ENCODE results near the gene MAP2K3. TPM values are rescaled to one million over a fixed set of nuclear protein-coding genes. Genes with fewer than 3 reads are reported as not detected.

The MAP2K3 gene
- total and polyA plus RNA-seq, 10 of the 15 experiments (the other 5 are each of a cell fraction or from before 2014, with no cell fraction given) = 0.71 to 39.4 (median 18.6) TPM

GRCh38 chr17:21284319-21285163 lies at the start of gene MAP2K3 (continued):
- TF ChIP-seq, protein P1, sequence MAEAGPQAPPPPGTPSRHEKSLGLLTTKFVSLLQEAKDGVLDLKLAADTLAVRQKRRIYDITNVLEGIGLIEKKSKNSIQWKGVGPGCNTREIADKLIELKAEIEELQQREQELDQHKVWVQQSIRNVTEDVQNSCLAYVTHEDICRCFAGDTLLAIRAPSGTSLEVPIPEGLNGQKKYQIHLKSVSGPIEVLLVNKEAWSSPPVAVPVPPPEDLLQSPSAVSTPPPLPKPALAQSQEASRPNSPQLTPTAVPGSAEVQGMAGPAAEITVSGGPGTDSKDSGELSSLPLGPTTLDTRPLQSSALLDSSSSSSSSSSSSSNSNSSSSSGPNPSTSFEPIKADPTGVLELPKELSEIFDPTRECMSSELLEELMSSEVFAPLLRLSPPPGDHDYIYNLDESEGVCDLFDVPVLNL (IDR thresholded peaks at IDR 0.05; ENCODE audit: low read depth, low read length) = no peak
- TF ChIP-seq, protein P2, sequence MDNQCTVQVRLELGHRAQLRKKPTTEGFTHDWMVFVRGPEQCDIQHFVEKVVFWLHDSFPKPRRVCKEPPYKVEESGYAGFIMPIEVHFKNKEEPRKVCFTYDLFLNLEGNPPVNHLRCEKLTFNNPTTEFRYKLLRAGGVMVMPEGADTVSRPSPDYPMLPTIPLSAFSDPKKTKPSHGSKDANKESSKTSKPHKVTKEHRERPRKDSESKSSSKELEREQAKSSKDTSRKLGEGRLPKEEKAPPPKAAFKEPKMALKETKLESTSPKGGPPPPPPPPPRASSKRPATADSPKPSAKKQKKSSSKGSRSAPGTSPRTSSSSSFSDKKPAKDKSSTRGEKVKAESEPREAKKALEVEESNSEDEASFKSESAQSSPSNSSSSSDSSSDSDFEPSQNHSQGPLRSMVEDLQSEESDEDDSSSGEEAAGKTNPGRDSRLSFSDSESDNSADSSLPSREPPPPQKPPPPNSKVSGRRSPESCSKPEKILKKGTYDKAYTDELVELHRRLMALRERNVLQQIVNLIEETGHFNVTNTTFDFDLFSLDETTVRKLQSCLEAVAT (IDR thresholded peaks at IDR 0.05) = no peak
- TF ChIP-seq, protein P3, sequence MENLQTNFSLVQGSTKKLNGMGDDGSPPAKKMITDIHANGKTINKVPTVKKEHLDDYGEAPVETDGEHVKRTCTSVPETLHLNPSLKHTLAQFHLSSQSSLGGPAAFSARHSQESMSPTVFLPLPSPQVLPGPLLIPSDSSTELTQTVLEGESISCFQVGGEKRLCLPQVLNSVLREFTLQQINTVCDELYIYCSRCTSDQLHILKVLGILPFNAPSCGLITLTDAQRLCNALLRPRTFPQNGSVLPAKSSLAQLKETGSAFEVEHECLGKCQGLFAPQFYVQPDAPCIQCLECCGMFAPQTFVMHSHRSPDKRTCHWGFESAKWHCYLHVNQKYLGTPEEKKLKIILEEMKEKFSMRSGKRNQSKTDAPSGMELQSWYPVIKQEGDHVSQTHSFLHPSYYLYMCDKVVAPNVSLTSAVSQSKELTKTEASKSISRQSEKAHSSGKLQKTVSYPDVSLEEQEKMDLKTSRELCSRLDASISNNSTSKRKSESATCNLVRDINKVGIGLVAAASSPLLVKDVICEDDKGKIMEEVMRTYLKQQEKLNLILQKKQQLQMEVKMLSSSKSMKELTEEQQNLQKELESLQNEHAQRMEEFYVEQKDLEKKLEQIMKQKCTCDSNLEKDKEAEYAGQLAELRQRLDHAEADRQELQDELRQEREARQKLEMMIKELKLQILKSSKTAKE (IDR thresholded peaks at IDR 0.05; ENCODE audit: low read depth, poor library complexity, severe bottlenecking) = no peak
- TF ChIP-seq USF1 (IDR thresholded peaks at IDR 0.05; ENCODE audit: borderline replicate concordance, extremely low read length, insufficient read depth, low read depth, low read length) = no peak
- no peak for TF ChIP-seq NRF1 (conservative IDR thresholded peaks at IDR 0.05; ENCODE audit: low read depth, low read length)
- no peak for TF ChIP-seq SIX5 (IDR thresholded peaks at IDR 0.05; ENCODE audit: low read depth, low read length, severe bottlenecking)
- TF ChIP-seq, protein P4, sequence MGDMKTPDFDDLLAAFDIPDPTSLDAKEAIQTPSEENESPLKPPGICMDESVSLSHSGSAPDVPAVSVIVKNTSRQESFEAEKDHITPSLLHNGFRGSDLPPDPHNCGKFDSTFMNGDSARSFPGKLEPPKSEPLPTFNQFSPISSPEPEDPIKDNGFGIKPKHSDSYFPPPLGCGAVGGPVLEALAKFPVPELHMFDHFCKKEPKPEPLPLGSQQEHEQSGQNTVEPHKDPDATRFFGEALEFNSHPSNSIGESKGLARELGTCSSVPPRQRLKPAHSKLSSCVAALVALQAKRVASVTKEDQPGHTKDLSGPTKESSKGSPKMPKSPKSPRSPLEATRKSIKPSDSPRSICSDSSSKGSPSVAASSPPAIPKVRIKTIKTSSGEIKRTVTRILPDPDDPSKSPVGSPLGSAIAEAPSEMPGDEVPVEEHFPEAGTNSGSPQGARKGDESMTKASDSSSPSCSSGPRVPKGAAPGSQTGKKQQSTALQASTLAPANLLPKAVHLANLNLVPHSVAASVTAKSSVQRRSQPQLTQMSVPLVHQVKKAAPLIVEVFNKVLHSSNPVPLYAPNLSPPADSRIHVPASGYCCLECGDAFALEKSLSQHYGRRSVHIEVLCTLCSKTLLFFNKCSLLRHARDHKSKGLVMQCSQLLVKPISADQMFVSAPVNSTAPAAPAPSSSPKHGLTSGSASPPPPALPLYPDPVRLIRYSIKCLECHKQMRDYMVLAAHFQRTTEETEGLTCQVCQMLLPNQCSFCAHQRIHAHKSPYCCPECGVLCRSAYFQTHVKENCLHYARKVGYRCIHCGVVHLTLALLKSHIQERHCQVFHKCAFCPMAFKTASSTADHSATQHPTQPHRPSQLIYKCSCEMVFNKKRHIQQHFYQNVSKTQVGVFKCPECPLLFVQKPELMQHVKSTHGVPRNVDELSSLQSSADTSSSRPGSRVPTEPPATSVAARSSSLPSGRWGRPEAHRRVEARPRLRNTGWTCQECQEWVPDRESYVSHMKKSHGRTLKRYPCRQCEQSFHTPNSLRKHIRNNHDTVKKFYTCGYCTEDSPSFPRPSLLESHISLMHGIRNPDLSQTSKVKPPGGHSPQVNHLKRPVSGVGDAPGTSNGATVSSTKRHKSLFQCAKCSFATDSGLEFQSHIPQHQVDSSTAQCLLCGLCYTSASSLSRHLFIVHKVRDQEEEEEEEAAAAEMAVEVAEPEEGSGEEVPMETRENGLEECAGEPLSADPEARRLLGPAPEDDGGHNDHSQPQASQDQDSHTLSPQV (IDR thresholded peaks at IDR 0.05) = 0 out of 2 replicates have a peak, but pooled peaks have one; percentile 32
- no peak for TF ChIP-seq SREBF1 (IDR thresholded peaks at IDR 0.05; ENCODE audit: low read length)
- no peak for TF ChIP-seq SPI1 (IDR thresholded peaks at IDR 0.05; ENCODE audit: borderline replicate concordance, insufficient read depth, low read depth, low read length)
- peak; percentile 75; the same call in 1 of the 2 replicates for TF ChIP-seq RFX5 (IDR thresholded peaks at IDR 0.05; ENCODE audit: low read depth, low read length)
- TF ChIP-seq, protein P5, sequence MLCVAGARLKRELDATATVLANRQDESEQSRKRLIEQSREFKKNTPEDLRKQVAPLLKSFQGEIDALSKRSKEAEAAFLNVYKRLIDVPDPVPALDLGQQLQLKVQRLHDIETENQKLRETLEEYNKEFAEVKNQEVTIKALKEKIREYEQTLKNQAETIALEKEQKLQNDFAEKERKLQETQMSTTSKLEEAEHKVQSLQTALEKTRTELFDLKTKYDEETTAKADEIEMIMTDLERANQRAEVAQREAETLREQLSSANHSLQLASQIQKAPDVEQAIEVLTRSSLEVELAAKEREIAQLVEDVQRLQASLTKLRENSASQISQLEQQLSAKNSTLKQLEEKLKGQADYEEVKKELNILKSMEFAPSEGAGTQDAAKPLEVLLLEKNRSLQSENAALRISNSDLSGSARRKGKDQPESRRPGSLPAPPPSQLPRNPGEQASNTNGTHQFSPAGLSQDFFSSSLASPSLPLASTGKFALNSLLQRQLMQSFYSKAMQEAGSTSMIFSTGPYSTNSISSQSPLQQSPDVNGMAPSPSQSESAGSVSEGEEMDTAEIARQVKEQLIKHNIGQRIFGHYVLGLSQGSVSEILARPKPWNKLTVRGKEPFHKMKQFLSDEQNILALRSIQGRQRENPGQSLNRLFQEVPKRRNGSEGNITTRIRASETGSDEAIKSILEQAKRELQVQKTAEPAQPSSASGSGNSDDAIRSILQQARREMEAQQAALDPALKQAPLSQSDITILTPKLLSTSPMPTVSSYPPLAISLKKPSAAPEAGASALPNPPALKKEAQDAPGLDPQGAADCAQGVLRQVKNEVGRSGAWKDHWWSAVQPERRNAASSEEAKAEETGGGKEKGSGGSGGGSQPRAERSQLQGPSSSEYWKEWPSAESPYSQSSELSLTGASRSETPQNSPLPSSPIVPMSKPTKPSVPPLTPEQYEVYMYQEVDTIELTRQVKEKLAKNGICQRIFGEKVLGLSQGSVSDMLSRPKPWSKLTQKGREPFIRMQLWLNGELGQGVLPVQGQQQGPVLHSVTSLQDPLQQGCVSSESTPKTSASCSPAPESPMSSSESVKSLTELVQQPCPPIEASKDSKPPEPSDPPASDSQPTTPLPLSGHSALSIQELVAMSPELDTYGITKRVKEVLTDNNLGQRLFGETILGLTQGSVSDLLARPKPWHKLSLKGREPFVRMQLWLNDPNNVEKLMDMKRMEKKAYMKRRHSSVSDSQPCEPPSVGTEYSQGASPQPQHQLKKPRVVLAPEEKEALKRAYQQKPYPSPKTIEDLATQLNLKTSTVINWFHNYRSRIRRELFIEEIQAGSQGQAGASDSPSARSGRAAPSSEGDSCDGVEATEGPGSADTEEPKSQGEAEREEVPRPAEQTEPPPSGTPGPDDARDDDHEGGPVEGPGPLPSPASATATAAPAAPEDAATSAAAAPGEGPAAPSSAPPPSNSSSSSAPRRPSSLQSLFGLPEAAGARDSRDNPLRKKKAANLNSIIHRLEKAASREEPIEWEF (IDR thresholded peaks at IDR 0.05; ENCODE audit: insufficient replicate concordance, low read depth, low read length) = no peak
